ENCODE data around the gene SH3RF3. TPM values are rescaled to one million over a fixed set of nuclear protein-coding genes. Genes with fewer than 3 reads are reported as not detected.

Gene SH3RF3
- total RNA-seq, 1 donor from 2014 or later: 7.3 TPM

- Mint-ChIP-seq H3K36me3 (ENCODE audit: low read depth, unreplicated experiment) (no peaks in the 10 kb centered on the region), H3K27me3 (ENCODE audit: low read depth, unreplicated experiment) (peaks cover 22% of the 10 kb centered on the region), H3K27ac (ENCODE audit: unreplicated experiment) (no peak overlapping the region), H3K4me1 (ENCODE audit: low read depth, unreplicated experiment) (peaks cover 7% of the 10 kb centered on the region), H3K9me3 (ENCODE audit: unreplicated experiment) (no peaks in the 10 kb centered on the region), H3K4me3 (ENCODE audit: unreplicated experiment) (no peak overlapping the region)
- FAIRE-seq: no peak
- Histone ChIP-seq H3K79me2 (ENCODE audit: insufficient read depth, low read length) (no peaks in the 10 kb centered on the region), H3K9me3 (ENCODE audit: insufficient read depth, low read depth, low read length) (no peaks in the 10 kb centered on the region), H3K27me3 (ENCODE audit: insufficient read depth, low read length) (peaks cover 4% of the 10 kb centered on the region), H3K4me1 (ENCODE audit: insufficient read depth, low read length) (no peaks in the 10 kb centered on the region), H2AFZ (ENCODE audit: low read depth, low read length) (no peak overlapping the region), H3K4me2 (ENCODE audit: low read length) (no peak overlapping the region), H3K27ac (ENCODE audit: low read depth, low read length) (no peak overlapping the region), H4K20me1 (ENCODE audit: insufficient read depth, low read length) (peaks cover 42% of the 10 kb centered on the region), H3K36me3 (ENCODE audit: insufficient read depth, low read length) (no peaks in the 10 kb centered on the region), H3K9ac (ENCODE audit: low read length) (no peak overlapping the region), H3K4me3 (ENCODE audit: insufficient read depth, low read depth, low read length) (no peak overlapping the region)
- TF ChIP-seq EZH2 (IDR thresholded peaks at IDR 0.05; ENCODE audit: insufficient read depth, low read length): no peak
- no peak for TF ChIP-seq CTCF (IDR thresholded peaks at IDR 0.05; ENCODE audit: insufficient read depth, low read depth, low read length)
- no peak for DNase-seq (ENCODE audit: low read depth)
Observed at GRCh38 chr2:109253217-109253616, 124.2 kb downstream of the SH3RF3 start.

GRCh38 chr2:109254174-109254904 is 125.3 kb downstream of the SH3RF3 start:
- Histone ChIP-seq H4K20me1 (ENCODE audit: insufficient read depth, low read length) (peaks cover 47% of the 10 kb centered on the region), H3K9me3 (ENCODE audit: insufficient read depth, low read depth, low read length) (no peaks in the 10 kb centered on the region), H3K27me3 (ENCODE audit: insufficient read depth, low read length) (peaks cover 7% of the 10 kb centered on the region), H3K4me3 (ENCODE audit: insufficient read depth, low read depth, low read length) (no peak overlapping the region), H3K4me2 (ENCODE audit: low read length) (no peak overlapping the region), H3K27ac (ENCODE audit: low read depth, low read length) (no peak overlapping the region), H2AFZ (ENCODE audit: low read depth, low read length) (no peak overlapping the region), H3K9ac (ENCODE audit: low read length) (no peak overlapping the region), H3K4me1 (ENCODE audit: insufficient read depth, low read length) (no peaks in the 10 kb centered on the region), H3K79me2 (ENCODE audit: insufficient read depth, low read length) (peaks cover 3% of the 10 kb centered on the region), H3K36me3 (ENCODE audit: insufficient read depth, low read length) (no peaks in the 10 kb centered on the region)
- TF ChIP-seq EZH2 (IDR thresholded peaks at IDR 0.05; ENCODE audit: insufficient read depth, low read length) (no peak), CTCF (IDR thresholded peaks at IDR 0.05; ENCODE audit: insufficient read depth, low read depth, low read length) (no peak)
- Mint-ChIP-seq H3K4me3 (ENCODE audit: unreplicated experiment) (no peak overlapping the region), H3K36me3 (ENCODE audit: low read depth, unreplicated experiment) (no peaks in the 10 kb centered on the region), H3K27ac (ENCODE audit: unreplicated experiment) (no peak overlapping the region), H3K27me3 (ENCODE audit: low read depth, unreplicated experiment) (peaks cover 22% of the 10 kb centered on the region), H3K4me1 (ENCODE audit: low read depth, unreplicated experiment) (peaks cover 9% of the 10 kb centered on the region), H3K9me3 (ENCODE audit: unreplicated experiment) (no peaks in the 10 kb centered on the region)
- DNase-seq (ENCODE audit: low read depth) (no peak), FAIRE-seq (no peak)

- H3K27ac Mint-ChIP-seq (ENCODE audit: unreplicated experiment): no peak overlapping the region
- H4K20me1 ChIP-seq (ENCODE audit: insufficient read depth, low read length): peaks cover 60% of the 10 kb centered on the region
- FAIRE-seq: no peak
Observed at GRCh38 chr2:109255654-109256053, 126.6 kb downstream of the SH3RF3 start.

More at GRCh38 chr2:109255654-109256053, 126.6 kb downstream of the SH3RF3 start:
- Histone ChIP-seq H3K4me1 (ENCODE audit: insufficient read depth, low read length) (no peaks in the 10 kb centered on the region), H3K4me2 (ENCODE audit: low read length) (no peak overlapping the region), H3K36me3 (ENCODE audit: insufficient read depth, low read length) (no peaks in the 10 kb centered on the region), H3K27ac (ENCODE audit: low read depth, low read length) (no peak overlapping the region), H2AFZ (ENCODE audit: low read depth, low read length) (no peak overlapping the region), H3K27me3 (ENCODE audit: insufficient read depth, low read length) (peaks cover 7% of the 10 kb centered on the region), H3K9ac (ENCODE audit: low read length) (no peak overlapping the region), H3K4me3 (ENCODE audit: insufficient read depth, low read depth, low read length) (no peak overlapping the region), H3K9me3 (ENCODE audit: insufficient read depth, low read depth, low read length) (no peaks in the 10 kb centered on the region), H3K79me2 (ENCODE audit: insufficient read depth, low read length) (peaks cover 3% of the 10 kb centered on the region)
- DNase-seq (ENCODE audit: low read depth): no peak
- Mint-ChIP-seq H3K27me3 (ENCODE audit: low read depth, unreplicated experiment) (peaks cover 27% of the 10 kb centered on the region), H3K4me3 (ENCODE audit: unreplicated experiment) (no peak overlapping the region), H3K4me1 (ENCODE audit: low read depth, unreplicated experiment) (peaks cover 9% of the 10 kb centered on the region), H3K9me3 (ENCODE audit: unreplicated experiment) (peaks cover 1% of the 10 kb centered on the region), H3K36me3 (ENCODE audit: low read depth, unreplicated experiment) (peaks cover 2% of the 10 kb centered on the region)
- TF ChIP-seq EZH2 (IDR thresholded peaks at IDR 0.05; ENCODE audit: insufficient read depth, low read length) (no peak), CTCF (IDR thresholded peaks at IDR 0.05; ENCODE audit: insufficient read depth, low read depth, low read length) (no peak)
